Suppressor macrophage (primary cell): Measurements from ENCODE around the gene SPTBN4.
A peak's percentile ranks its signal among the peaks of the same experiment; 100 is the strongest.
"Not testable (repeated sequence)": the region's sequence is repeated elsewhere in the genome, so short reads cannot be mapped to it uniquely, and the experiment has no call there.

Source experiments
- DNase-seq, 4 experiments: peaks; one replicate each; pipeline ENCODE4 v3.0.0-alpha.2; 2020 to 2022

Gene SPTBN4

DNA sequence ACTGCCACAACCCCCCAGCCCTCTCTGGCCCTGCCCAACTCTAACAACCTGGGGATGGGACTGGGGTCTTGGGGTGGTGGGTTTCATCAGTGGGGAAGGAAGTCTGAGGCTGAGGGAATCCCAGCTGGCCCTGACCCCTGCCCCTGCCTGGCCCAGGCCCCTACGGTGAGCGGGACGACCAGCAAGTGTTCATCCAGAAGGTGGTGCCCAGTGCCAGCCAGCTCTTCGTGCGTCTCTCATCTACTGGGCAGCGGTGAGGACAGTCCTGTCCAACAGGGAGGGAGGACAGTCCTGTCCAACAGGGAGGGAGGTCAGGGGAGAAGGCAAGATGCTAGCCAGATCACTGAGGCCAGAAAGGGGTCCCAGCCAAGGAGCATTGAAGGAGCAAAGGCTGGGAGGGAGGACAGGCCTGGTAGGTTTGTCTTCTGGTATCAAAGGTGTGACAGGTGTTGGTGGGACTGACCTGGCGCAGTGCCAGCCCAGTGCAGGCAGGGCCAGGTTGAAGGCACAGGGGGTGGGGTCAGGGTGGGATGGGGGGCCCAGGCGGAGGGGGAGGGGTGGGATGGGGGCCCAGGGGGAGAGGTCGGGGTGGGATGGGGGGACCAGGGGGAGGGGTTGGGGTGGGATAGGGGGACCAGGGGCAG lies 122.2 kb downstream of the SPTBN4 start:
- no peak for DNase-seq

DNA sequence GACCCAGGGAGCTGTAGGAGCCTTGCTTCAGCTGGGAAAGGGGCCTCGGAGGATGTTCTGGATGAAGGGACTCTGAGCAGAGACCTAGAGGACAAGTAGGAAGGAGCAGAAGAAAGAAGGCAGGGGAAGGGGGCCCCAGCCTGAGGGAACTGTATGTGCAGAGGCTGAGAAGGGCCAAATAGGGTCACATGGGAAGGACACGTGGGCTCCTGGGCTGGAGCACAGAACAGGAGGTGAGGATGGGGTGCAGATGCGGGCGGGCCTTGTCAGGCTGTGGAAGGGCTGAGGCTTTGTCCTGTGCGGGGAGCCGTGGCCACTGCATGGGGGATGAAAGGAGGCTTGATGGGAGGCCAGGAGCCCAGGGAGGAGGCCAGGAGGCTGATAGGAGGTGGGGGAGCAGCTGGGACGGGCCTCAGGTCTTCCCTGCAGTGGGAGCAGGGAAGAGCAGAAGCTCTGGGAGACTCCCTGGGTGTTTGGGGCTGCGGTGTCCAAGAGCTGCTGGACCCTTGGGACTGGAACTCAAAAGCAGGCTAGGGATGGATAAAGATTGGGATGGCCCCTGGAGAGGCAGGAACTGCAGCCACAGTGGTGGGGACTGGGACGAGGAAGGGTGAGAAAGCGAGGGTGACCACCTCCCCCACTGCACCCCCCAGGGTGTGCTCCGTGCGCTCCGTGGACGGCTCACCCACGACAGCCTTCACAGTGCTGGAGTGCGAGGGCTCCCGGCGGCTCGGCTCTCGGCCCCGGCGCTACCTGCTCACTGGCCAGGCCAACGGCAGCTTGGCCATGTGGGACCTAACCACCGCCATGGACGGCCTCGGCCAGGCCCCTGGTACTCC lies 123.0 kb downstream of the SPTBN4 start:
- DNase-seq: no peak

DNA sequence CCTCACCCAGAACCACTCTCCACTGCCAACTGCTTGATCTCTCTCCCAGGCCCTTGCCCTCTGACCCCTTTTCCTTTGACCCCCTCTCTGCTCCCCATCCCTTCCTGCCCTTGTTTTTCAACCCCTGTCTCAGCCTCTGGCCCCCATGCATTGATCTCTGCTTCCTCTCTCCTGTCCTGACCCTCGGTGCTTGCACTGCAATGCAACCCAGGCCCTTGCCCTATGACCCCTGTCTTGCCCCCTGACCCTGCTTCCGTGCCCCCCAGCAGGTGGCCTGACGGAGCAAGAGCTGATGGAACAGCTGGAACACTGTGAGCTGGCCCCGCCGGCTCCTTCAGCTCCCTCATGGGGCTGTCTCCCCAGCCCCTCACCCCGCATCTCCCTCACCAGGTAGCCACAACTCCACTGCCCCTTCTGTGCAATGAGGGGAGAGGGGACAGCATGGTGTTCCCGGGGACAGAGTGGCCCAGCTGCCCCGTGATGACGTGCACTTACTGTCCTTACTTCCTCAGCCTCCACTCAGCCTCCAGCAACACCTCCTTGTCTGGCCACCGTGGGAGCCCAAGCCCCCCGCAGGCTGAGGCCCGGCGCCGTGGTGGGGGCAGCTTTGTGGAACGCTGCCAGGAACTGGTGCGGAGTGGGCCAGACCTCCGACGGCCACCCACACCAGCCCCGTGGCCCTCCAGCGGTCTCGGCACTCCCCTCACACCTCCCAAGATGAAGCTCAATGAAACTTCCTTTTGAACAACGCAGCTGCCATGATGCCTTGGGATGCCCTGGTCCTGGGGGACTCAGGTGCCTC lies 123.9 kb downstream of the SPTBN4 start:
- no peak for DNase-seq

DNA sequence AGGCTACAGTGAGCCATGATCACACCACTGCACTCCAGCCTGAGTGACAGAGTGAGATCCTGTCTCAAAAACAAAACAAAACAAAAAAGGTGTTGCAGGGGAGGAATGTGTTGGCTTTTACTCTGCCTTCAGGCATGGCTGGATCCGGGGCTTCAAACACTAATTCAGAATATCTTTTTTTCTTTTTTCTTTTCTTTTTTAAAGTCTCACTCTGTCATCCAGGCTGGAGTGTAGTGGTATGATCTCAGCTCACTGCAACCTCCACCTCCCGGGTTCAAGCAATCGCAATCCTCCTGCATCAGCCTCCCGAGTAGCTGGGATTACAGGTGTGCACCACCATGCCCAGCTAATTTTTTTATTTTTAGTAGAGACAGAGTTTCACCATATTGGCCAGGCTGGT lies 124.9 kb downstream of the SPTBN4 start:
- DNase-seq: not testable (repeated sequence)

DNA sequence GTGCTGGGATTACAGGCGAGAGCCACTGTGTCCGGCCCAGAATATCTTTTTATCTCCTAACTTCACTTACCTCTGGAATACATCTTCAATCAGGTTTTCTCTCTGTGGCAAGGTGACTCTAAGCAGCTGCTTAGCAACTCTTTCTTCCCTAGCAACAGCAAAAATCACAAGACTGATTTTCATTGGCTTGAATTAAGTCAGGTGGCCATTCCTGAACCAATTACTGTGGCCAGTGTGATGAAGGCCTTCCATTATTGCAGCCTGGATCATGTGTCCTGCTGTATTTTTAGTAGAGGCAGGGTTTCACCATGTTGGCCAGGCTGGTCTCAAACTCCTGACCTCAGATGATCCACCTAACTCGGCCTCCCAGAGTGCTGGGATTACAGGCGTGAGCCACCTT lies 125.4 kb downstream of the SPTBN4 start:
- DNase-seq: peak; percentile 38 to 72 (median 60)

DNA sequence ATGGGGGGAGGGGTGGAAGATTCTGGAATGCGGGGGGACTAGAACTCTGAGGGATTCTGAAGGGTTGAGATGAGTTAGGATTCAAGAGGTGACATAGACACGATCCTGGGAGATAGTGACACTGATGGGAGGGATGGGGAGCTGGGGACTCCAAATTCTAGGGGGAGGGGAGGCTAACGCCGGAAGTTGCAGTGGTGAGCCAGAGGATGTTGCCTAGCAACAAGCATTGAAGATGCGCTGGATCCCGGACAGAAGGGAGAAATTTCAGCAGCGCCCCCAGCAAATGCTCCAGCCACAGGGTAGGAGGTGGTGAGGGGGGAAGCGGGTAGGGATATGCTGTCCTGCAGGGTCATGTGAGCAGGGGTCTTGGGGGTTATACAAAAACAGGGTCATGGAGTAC lies 127.5 kb downstream of the SPTBN4 start:
- no peak for DNase-seq

DNA sequence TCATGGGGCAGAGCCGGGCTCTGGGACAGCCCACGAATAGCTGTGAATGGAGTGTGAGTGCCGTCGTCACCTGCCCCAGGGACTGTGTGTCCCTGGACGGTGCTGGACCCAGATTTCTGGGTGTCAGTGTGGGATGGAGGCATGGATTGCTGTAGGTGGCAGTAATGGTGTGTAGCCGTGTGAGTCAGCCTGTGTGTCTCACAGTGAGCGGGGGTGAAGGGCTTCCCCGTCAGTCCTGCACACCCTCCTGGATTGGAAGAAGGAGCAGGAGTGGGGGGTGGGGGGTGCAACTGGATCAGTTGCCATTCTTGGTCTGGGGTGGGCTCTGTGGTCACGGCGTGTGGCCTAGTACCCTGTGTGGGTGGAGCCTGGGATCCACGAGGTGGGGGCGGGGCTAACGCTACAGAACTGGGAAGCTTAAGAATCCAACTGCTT lies 127.9 kb downstream of the SPTBN4 start:
- DNase-seq: peak in 2 of 4 experiments; percentile 36 to 48

DNA sequence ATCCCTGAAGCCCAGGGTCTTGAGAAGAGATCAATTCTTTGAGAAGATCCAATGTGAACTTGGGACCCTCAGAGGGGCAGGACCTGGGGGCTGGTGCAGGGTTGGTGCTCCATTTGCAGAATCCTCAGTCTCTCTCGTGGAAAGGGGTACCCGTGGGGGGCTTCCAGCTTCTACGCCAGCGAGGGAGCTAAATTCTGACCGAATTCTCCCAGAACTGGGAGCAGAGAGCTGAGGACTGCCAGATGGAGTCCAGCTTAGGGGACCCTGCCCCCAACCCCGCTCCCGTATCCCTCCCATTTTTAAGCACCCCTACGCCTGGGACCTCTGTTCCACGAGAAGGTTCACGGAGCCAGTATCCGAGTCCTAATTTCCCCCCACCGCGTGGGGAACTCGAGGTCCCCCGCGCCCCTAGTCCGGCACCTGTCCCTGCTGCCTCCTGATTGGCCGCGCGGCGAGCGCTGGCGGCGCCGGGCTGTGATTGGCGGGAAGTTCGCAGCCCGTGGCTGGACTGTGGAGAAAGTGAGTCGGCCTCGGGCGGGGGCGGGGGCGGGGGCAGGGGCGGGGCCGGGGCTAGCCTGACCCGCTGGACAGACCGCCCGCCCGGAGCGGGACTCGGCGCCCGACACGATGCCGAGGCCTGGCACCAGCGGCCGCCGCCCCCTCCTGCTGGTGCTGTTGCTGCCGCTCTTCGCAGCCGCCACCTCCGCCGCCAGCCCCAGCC lies 130.0 kb downstream of the SPTBN4 start:
- DNase-seq: peak; percentile 38 to 75 (median 62)

DNA sequence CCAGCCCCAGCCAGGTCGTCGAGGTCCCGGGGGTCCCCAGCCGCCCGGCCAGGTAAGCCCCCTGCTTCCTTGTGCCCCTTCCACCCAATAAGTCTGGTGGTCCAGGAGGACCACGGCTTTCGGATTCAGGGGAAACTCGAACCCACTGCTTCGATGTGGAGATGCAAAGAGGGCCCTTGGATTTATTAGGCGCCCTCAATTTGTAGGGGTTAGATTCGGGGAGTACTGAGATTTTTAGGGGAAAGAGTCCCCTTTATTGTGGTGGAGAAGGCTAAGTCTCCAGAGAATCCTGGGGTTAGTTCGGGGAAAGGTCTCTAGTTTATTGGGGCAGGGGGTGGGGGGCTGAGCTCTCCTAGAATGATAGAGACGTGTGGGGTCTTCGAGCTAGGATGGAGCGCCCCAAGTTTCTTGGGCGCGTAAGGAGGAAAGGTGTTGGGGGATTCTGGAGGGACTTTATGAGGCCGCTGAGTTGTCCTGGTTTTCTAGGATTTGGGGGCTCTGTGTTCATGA lies 130.6 kb downstream of the SPTBN4 start:
- no peak for DNase-seq

DNA sequence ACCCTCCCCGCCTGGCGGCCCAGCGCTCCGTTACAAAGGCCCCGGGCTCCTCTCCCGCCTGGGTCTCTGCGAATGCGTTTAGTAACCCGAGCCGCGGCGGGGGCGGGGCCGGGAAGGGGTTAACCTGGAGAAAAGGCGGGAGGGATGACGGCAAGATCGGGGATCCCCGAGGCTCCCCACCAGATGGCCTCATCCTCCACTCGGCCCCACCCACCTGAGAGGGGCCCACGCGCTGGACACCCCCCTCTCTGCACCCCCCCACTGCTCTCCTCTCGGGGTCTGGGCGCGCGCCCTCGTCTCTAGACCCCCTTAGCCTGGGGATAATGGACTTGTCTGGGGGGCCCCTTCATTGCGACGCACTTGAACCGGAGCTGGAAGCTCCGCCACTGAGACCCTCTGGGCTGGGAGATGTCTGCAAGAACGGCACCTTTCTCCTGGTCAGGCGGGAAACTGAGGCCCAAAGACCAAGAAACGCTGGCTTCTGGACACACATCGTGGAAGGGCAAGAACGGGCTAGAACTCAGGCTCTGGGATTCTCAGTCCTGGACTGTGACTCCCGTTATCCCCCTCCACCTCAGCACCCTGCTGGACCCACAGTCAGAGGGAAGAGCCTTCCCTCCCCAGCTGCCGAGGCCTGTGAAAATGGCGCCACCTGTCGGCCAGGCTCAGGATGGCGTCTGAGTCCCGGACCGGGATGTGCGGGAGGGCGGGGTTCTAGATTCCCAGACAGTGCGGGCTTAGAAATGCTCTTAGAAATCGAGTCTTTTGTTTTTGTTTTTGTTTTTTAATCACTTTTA lies 131.5 kb downstream of the SPTBN4 start:
- peak; percentile 87 to 95 (median 91) for DNase-seq

DNA sequence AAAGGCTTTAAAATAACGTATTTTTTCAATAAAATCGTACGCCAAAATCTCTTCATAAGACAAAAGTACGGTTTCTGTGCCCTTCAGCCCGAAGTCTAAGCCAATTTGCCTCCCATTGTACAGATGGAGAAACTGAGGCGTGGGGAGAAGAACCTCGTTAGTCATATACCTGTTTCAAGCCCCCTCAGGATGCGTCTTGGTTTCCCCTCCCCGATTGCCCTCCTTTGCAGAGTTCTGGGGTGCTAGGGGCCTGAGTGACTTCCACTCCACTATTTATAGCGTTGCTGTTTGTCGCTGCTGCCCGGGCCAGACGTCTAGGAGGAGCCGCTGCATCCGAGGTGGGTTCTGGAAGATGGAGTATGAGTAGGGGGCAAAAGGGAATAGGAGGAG lies 132.1 kb downstream of the SPTBN4 start:
- DNase-seq: no peak

DNA sequence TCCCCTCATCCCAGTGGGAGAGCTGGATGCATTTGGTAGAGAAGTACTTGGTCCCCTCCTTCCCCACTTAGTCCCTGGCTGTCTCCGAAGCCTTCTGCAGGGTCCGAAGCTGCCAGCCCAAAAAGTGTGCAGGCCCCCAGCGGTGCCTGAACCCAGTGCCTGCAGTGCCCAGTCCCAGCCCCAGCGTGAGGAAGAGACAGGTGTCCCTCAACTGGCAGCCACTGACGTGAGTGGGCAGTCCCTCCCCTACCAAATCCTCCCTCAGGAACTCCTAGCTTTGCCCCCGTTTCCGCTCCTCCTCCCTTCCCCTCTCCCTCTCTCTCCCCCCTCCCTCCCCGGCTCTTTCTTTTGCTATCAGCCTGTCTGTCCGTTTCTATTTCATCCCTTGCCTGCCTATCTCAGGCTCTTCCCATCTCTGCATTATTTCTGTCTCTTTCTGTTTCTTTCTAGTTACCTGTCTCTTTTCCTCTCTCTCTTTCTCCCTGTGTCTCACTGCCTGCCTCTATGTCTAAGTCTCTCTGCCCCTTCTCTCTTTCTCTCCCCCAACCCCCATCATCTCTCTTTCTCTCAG lies 132.6 kb downstream of the SPTBN4 start:
- no peak for DNase-seq

DNA sequence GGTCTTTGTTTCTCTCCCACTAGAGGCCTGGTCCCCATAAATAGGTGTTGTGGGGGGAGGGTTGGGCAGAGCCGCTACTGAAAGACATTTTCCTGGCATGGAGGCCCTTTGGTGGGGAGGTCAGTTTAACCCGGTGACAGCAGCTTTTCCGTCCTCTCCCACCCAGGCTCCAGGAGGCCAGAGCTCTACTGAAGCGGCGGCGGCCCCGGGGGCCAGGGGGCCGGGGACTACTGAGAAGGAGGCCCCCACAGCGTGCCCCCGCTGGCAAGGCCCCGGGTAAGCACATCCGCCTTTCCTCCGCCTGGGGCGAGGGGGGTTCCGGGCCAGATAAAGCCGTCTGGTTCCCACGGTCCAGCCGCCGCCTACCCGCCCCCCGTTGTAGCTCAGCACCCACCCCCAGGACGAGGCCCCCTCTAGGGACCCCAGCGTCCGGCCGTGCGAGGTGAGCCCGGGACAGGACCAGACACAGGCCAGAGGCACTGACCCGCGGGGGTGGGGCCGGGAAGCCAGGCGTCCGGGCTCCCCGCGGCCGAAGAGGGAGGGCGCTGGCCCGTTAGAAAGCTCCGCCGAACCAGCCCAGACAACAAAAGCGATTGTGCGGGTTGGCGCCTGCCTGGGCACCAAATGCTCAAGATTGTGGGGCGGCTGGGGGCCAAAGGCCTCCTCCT lies 133.2 kb downstream of the SPTBN4 start:
- DNase-seq: no peak

DNA sequence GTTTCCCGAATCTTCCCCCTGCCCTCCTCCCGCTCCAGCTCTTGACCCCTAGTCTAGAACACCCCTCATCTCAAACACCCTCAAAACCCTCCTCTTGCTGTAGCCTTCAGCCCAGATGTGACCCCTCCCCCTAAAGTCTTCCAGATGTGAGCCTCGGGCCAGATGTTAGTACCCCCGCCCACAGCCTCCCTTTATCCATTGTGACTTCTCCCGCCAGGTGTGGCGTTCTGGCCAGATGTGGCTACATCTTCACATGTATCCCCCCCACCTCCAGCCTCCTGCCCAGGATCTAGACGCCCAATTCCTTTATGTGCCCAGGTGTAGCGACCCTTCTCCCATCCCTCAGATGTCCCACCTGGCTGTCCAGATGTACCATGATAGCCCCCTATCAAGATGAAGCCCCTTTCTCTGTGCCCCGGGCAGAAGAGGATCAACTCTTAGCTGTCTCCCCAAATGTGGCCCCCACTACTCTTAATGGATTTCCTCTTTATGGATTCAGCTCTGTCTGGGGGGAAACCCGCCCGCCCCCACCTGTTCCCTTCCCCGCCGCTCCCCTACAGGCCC lies 133.9 kb downstream of the SPTBN4 start:
- no peak for DNase-seq

DNA sequence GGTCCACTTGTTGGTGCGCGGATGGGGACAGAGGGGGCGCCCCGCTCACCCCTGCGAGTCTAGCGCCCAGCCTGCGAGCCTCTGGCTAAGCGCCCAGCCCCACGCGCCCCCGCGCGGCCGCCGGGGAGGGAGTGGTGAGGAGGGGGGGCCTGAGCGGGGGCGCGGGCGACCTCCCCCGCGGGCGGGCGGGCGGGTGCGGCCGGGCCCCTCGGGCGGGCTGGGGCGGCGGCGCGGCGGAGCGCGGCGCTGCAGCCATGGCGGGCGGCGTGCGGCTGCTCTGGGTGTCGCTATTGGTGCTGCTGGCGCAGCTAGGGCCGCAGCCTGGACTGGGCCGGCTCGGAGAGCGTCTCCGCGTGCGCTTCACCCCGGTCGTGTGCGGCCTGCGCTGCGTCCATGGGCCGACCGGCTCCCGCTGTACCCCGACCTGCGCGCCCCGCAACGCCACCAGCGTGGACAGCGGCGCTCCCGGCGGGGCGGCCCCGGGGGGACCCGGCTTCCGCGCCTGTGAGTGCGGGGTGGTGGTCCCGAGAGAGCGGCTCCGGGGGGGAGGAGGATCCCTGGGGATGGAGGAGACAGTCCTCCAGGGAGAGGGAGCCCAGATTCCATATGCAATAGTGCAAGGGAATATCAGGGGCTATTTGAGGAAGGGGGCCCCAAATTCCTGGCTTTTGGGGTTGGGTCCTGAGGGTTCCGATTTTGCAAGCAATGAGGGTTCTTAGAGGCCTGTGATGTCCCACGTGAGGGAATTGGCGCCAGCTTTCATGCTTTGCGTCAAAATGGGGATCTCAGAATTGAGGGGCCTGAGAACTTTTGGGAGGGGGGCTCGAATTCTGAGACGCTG lies 134.6 kb downstream of the SPTBN4 start, which contains the start of gene LTBP4:
Gene LTBP4, plus strand, starts transcription at position 236 of the 841 bp plus-strand sequence. Its CDS starts 19 bp downstream, at position 255.
- peak in 3 of 4 experiments; percentile 48 to 70 (median 60) for DNase-seq

DNA sequence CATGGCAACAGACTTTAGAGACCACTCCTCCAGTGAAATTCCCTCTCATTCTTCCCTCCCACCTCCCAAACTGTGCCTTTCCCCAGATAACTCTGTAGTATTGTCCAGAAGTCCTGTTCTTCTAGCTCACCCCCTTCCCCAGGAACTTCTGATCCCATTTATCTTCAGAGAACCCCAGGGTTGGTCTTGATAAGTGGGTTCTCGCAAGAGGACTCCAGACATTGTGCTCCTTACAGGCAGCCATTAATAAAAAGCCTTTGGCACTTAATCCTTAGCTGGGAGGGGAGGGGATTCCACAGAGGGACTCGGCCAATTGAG lies 136.2 kb downstream of the SPTBN4 start:
- DNase-seq: no peak

DNA sequence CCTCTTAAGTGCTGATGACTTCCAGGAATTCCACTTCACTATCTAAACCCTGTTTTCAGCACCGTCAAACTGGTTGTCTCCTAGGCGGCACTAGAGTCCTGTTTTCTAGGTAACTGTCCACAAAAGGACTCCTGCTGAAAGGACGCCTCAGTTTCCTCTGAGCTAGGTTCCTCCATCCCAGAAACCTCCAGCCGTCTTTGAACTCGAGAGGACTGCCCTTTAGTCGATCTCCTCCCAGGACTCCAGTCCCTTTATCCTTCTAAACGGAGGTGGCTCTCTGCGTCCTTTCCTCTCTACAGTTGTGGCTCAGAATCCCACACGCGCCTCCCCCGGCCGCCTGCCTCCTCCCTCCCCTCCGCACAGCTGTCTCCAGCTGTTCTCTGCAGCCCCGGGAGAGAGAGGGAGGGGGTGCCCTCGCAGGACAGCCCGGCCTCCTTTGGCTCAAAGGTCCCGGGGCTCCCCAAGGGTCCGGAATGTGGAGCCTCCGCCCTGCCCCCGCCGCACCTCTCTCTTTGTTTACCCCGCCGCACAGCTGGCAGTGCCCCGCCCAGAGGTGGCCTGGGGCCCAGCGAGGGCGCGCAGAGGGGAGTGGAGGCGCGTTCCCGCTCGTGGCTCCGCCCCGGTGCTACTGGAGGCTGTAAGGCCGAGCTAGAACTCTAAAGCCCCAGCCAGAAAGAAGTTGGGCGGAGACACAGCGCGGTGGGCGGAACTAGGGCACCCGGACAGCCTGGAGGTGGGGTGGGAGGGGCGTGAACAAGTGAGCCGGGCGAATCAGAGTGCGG lies 136.8 kb downstream of the SPTBN4 start:
- DNase-seq: peak; percentile 93 to 96 (median 95)

DNA sequence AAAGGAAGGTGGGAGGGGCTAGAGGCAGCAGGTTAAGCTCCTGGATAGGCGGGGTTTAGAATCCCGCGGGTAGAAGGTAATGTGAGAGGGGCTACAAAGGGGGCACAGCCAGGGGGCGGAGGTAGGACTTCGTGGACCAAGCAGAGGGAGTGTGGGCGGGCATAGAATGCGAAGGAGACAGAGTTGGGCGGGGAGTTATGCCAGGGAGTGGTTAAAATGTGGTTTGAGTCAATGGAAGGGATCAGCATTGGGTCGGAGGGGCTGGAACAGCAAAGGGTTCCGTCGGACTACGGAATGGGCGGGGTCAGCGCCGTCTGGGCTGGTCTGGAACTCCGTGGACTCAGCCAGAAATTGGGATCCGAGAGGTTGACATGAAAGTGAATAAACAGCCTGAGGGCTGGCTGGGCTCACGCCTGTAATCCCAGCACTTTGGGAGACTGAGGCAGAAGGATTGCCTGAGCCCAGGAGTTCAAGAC lies 137.4 kb downstream of the SPTBN4 start:
- no peak for DNase-seq
